ENCODE results near the gene SH3RF1.

The SH3RF1 gene

DNA sequence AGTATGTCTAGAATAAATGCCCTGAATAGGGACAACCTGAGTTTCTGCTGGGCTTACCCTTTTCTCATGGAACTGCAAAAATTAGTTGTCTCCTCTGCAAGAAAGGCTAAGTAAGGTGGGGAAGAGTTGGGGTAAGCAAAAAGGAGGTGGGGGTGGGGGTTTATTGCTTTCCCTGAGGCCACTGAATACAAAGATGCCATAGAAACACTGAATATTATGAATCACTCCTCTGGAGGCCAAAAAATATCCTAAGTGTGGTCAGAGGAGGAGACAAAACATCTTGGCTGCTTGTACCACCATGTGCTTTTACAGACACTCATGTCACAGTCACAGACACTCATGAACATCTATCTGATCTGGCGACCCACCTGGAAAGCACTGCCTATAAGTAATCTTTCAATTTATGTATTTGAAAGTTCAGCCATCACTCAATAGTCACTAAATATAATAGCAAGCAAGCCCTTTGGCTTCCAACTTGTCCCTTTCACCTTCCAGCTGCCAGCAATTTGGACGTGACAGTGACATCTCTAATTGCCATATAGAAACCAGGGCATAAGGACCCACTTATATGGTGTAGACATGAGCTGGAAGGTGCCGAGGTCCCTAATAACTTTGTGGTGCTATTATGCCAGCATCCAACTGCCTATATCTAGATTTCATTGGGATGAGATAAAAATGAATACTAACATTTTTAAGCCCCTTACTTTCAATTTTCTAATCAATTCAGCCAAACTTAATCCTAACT, 138.0 kb downstream of the SH3RF1 start:
- no peak for DNase-seq (ENCODE audit: low spot score)

DNA sequence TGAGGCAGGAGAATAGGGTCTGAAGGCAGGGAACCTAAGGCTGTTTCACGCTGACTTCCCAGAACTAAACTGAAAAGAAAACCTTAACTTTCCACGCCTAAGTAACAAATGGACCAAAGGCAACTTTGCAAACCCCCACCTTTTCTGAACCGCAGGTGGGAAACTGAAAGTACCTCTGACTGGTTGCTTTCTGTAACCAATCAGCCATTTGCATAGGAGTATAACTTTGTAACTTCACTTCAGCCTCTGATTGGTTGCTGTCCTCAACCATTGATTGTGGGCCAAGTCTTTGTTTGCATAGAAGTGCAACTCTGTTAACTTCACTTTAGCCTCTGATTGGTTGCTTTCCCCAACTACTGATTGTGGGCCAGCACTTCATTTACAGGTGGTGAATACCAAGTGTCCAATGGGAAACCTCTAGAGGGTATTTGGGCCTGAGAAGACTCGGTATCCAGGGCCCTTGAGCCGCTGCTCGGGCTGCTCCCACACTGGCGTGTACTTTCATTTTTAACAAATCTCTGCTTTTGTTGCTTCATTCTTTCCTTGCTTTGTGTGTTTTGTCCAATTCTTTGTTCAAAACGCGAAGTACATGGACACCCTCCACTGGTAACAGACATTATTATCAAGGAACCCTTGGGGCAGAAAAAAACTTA, 139.1 kb downstream of the SH3RF1 start:
- DNase-seq (ENCODE audit: low spot score) = no peak

DNA sequence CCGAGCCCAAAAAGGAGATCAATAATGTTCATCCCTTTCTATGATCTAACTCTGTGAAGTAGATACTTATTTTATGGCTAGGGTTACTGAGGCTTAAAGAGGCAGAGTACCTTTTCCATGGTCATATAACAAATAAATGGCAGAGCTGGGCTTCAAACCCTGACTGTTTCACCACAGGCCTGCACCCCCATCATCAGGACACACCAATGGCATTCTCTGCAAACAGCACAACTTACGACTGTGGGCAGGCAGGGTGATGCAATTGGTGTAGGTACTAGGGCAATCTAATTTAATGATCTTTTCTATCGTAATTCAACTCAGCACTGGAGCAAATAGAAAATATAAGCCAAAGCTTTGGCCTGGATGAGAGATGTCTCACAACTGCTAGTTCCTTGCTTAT, 141.9 kb downstream of the SH3RF1 start:
- DNase-seq (ENCODE audit: low spot score) = no peak

DNA sequence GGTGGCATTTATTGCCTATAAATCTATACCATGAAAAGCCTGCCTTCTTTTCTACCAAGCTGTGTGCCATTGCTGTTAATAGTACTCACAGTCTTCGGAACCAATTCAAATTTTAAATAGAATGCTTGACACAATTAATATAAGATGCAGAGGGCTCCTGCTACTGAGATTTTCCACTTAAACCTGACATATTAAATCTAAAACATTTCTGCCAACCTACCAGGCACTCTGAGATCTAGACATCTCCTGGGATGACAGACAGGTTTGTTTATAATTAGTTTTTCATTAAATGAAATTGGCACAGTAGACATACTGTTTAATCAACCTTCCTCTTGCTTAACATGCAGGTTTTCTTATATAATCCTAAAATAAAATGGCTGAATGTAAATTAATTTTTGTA, 143.4 kb downstream of the SH3RF1 start:
- no peak for DNase-seq (ENCODE audit: low spot score)

DNA sequence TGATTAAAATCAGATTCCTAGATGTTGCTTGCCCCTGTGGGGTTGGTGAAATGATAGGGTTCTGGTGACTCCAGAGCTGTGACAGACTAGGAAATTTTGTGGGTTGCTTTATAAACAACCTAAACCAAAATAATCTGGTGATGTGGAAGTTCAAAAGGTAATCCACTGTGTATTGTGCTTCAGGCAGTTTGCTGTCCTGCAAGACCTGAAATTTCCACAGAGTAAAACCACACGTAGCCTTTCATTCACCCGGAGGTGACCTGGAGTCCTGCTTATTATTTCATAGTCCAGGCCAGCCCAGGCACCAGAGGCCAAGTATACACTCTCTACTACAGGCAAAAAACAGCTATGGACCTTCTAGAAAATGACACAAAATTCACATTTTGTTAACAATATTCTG, 146.1 kb downstream of the SH3RF1 start:
- no peak for DNase-seq (ENCODE audit: low spot score)

DNA sequence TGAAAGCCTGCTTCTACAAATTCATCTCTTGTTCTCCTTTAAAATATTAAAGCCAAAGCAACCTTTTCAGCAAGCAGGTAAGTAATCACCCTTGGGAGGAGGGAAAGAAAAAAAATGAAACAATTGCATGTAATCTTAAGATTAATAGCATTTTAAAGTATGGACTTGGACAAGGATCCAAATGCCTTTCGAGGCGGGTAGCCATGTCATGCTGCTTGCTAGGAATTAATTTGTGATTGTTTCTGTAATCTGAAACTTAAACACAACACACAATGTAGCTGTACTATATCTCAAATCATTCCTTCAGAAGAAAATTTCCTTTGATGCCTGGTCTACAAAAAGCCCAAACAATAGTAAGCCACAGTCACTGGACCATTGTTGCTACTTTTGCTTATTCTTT, 148.3 kb downstream of the SH3RF1 start:
- no peak for DNase-seq (ENCODE audit: low spot score)

DNA sequence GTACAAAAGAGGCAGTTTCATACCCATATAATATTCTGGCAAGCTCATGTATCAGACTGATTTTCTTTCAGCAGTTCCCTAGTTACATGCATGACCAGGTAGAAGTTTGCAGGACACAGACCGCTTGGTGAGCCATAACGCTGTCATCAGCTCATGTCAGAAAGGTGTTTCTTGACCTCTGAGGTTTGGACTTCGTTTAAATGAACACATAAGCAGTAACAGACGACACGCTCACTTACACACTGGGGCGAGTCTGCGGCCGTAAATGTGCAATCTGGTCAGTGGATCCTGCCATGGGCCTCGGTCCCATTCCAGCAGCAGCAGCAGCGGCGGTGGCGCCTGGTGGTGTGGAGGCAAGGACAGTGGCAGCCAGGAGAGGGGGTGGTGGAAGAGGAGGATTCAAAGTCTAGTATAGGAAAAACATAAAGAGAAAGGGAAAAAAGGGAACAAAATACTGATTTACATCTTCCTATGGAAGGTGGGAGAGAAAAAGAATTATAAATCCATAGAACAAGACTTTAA, 148.8 kb downstream of the SH3RF1 start:
- DNase-seq (ENCODE audit: low spot score) = no peak

DNA sequence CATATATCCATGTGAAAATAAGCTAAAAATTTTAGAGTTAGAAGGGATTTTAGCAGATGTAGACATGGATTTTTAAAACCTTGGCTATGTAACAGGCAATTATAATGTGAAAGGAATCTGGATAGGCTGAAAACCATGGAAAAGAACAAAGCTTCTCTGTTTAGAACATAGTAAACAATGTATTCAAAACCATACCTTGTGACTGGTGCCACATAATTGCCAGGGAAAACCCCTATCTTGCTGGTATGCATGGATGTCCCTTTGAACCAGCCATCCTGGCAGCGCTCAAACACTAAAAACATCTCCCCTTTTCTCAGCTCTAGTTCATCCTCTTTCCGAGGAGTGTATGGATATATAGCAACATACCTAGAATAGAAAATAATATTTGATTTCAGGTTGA, 150.1 kb downstream of the SH3RF1 start:
- no peak for DNase-seq (ENCODE audit: low spot score)

DNA sequence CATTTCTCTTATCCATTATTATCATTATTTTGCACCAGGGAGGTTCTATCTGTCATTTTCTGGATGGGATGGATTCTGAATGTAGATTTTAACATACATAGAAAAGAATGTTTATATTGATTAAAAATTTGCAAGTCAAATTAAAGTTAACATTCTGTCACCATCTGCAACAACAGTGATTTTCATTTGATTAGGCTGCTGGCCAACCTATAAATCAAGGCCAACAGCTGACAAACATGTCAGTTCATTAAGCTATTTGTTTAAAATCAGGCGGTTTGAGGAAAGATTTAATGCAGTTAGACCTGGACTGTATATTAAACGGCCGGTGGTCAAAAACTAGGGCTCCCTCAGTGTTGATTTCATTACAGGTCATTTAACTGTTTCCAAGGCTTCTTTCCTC, 151.2 kb downstream of the SH3RF1 start:
- DNase-seq (ENCODE audit: low spot score) = no peak

DNA sequence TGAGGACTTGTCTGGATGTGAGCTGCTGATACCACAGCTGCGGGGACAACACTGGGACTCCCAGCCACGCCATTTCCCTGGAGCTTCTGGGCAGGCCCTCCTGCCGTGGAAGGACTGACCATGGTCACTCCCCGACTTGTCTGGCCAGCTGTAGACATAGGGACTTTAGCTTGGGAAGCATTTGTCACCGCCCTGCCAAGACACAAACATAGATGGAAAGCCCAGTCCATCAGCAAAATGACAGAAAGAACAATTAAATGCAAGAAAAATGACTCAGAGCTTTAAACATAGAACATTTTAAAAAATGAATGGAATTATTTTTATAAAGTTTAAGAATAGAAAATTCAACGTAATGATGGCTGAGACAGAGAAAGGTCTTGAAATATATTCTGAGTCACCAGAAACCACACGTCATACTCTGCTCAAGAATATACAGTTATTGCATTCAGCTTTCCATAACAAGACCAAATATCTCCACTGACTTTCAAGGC, 153.1 kb downstream of the SH3RF1 start:
- DNase-seq (ENCODE audit: low spot score) = no peak

DNA sequence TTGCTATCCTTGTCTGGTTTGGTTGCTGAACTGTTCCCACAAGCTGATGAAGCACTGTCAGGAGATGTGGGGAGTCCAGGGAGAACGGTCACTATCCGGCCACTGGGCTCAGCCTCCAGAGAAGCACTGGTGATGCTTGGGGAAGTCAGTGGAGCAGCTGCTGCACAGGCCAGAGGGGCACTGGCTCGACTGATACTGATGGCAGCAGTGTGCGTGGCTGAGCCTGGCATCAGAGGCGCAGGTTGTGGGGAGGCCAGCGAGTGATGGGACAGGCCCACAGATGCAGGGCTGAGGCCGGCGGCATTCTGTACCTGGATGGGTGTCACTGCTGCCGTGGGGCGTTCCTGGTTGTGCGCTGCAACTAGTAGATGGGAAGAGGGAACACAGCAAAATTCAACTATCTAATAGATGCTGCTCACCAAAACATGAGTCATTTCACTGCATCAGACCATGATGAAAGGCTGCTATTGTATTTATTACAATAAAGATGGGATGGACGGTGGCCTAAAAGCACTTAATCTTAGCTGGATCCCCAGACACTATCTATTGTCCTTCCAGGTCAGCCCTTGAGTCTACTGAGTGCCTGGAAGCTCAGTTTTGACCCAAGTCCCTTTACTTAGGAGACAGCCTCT, 154.4 kb downstream of the SH3RF1 start:
- DNase-seq (ENCODE audit: low spot score) = no peak

DNA sequence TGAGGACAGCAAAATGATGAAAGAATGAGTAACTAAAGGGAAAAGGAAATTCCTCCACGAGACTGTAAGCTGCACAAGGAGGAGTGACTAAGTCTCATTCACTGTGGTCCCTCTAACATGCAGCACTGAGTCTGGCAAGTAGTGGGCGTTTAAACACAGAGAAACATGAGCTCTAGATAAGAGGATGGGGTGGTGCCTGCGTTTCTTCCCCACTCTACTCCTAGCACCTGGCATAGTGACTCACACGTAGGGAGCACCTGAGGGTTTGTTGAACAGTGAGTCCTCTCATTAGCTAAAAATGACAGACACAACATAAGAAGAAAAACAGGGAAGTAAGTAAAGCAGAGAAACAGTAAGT, 154.9 kb downstream of the SH3RF1 start:
- no peak for DNase-seq (ENCODE audit: low spot score)

DNA sequence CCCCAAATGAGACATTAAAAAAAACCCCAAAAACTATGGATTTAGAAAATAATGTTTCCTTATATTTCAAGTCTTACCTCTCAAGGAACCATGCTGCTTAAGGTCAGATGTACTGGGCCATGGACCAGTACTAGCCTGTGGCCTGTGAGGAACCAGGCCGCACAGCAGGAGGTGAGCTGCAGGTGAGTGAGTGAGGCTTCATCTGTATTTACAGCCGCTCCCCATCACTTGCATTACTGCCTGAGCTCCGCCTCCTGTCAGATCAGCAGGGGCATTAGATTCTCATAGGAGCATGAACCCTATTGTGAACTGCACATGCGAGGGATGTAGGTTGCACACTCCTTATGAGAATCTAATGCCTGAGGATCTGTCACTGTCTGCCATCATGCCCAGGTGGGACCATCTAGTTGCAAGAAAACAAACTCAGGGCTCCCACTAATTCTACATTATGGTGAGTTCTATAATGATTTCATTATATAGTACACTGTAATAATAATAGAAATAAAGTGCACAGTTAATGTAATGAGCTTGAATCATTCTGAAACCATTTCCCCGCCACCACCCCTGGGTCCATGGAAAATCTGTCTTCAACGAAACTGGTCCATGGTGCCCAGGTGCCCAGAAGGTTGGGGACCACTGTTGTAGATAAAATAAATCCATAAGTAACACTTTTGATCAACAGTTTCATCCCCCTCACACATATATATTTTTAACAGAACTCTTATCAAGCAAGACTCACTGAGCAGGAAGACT, 155.4 kb downstream of the SH3RF1 start:
- DNase-seq (ENCODE audit: low spot score) = no peak

DNA sequence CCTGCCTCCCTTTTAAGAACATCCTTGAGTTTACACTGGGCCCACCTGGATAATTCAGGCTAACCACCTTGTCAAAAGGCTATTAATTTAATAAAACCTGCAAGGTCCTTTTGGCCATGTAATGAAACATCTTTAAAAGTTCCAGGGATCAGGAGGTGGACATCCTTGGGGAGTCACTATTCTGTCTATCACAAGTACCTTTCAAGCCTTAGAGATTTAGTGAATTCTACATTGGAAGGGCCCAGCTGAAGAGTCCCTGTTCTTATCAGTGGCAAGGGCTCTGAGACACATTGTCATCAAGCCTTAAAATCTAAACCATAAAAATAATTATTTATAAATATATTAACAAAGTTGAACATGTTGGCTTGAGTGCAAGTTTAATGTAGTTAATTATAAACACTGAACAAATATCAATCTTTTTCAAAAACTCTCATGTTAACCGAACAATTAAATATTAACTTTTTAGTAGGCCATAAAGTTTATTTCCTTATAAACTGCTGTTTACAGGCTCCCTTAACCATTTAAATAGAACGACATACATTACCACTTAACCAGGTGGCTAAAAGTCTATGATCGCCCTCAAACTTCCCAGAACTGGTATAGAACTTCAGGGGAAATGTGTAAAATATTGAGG, 156.3 kb downstream of the SH3RF1 start:
- no peak for DNase-seq (ENCODE audit: low spot score)

DNA sequence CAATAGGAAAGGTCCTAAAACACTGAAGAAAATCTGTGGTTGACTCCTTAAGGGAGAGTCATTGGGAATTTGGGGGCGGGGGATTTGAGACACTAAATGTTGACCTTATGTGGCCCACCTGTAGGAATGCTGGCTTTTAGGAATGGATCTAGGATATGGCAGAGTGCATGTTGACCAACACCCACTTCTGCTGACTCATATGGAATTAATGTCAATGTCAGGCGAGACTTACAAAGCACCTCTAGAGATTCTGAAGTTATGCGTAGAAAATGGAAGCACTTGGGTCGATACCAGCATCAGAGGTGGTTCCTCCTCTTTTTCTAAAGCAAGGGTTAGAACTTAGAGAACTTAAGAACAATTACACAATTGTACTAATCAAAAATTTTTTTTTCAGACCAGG, 160.1 kb downstream of the SH3RF1 start:
- DNase-seq (ENCODE audit: low spot score) = no peak

DNA sequence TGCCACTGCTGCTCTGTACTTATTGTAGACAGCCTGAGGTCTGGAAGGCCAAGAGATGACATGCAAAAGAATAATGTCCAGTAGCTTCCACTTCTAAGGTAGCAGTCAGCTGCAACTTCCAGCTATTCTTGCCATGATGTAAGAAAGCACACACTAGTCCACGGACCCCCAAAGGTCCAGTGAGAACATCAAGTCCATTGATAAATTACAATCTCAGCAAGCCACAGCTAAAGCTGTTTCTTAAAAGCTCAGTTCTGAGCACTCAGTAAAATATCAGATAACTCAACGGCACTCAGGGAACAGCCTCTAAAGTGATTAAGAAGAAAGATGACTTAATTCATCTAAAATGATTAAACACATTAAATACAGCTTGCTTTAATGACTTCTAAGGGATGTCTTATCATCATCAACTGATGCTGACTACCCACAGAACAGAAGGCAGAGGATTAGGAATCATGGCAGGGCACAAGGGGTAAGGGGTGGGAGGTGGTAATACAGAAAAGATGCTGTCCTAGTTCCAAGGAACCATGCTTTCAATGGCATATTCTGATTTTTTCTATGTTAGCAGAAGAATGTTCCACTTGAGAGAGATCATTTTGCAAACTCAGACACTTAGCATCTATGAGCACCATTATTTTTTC, 161.6 kb downstream of the SH3RF1 start:
- no peak for DNase-seq (ENCODE audit: low spot score)

DNA sequence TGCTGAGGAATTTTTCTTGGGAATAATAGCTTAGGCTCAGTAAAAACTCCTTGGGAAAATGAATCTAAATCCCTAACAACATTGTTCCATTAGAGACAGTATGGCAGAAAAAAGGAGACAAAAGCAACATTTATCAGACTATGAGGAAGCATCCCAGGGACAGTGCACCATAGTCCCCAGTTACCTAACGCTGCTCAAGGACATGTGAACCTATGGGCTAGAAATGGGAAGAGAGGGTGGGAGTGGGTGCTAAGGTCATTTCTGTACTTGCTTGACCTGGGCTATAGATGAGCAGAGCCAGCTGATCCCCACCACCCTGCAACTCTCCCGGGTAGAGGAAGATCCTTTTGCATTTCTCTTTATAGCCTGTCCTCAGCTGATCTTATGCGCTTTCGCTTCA, 162.5 kb downstream of the SH3RF1 start:
- DNase-seq (ENCODE audit: low spot score) = no peak

DNA sequence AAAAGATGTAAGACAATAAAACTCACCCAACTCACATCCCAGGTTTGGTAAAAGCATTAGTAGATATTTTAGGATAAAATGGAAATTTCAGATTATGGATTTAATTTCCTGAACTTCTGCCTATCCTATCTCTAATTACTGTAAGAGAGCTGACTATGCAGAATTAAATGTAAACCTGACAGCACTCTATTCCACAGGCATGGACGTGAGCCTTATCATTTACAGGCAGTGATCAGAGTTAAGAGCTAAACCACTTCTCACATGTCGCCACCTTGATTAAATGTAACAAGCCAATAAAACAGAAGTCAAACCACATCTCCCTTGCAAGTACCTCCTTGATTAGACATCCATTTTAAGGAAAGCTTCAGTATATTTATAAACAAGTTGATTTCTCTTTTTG, 163.2 kb downstream of the SH3RF1 start:
- DNase-seq (ENCODE audit: low spot score) = no peak

DNA sequence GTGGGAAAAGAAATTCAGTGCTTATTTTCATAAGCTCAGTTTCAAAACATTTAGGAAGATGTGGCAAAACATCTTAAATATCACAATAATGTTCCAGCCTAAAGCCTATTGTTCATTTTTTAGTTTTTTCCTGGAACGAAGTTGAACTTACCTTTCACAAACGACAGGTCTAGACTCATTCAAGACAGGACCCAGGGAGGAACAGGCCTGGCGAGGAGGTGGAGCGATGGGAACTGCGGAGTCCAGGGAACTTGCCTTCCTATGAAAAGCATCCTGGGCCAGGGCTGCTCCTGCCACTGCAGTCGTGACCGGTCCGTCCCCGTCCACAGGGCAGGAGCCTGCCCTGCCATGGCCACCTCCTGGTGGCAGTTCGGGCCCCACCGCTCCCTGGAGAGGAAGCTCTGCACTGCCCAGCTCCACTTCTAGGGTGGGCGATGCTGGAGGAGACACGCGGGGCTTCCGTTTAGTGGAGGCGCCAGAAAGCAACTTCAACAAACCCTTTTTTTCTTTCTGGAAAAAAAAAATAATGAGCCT, 164.0 kb downstream of the SH3RF1 start:
- no peak for DNase-seq (ENCODE audit: low spot score)

DNA sequence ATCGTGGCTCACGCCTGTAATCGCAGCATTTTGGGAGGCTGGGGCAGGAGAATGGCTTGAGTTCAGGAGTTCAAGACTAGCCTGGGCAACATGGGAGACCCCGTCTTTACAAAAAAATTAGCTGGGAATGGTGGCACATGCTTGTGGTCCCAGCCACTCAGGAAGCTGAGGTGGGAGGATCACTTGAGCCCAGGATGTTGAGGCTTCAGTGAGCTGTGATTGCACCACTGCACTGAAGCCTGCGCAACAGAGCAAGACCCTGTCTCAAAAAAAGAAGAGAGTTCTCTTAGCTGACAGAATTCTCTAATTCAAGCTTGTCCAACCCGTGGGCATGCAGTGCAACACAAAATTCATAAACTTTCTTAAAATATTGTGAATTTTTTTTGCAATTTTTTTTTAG, 165.1 kb downstream of the SH3RF1 start:
- DNase-seq (ENCODE audit: low spot score) = no peak

DNA sequence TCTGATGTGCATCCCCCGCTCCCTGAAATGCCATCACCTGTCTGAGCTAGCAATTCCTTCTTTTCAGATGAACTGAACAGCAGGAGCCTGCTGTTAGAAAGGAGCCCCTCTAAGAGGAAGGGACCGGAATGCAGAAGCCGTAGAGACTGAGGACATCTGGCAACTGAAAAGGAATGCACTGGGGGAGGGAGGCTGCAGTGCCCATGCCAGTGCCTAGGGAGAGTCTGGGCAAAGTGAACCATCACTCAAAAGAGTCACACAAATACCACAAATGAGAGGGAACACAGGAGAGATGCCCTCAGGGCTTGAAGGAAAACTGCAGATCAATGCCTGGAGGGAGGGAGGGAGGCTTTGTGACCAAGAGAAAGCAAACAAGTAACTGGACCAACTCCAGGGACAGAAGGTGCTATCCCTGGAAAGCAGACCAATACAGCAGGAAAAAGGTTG, 166.8 kb downstream of the SH3RF1 start:
- DNase-seq (ENCODE audit: low spot score) = no peak

Data from CD4-positive, alpha-beta T cell treated with Interleukin-2 at 100 ng/mL for 4 hours (primary cell).